ENCODE data around the gene FANCE.
"Not testable (repeated sequence)": the region's sequence is repeated elsewhere in the genome, so short reads cannot be mapped to it uniquely, and the experiment has no call there.

The FANCE gene

DNA sequence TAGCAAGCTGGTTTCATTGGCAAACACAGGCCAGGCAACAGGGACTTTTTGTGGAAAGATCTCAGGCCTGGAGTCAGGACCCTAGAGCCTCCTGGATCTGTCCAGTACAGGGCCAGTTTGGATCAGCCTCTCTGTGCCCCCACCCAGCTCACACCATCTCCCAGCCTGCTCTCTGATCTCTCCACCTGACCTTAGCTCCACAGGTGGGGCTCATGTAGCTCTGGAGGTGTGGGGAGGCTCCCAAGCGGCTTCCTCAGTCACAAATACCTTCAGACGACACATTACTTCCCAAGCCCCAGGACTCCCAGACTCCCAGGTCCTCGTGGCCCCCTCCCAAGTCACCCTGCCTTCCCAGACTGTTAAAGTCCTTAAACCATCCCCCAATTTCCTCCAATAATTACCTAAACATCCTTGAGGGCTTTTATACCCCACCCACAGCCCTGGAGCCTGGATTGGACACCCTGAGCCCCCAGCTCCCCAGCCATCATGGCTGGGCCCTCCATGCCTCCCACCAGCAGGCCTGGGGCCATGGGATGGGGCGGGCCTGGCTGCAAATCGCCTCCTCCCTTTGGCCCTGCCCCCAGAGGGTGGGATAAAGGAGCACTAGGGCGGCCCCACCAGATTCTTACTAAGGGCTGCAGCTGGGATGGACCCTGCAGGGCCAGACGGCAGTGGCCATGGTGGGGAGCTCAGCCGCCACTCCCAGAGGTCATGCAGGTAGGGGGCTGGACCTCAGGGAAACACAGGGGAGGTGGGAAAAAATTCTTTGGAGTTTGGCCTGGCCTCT lies 15.9 kb upstream of the FANCE start:
- Mint-ChIP-seq H3K27me3 (ENCODE audit: low read depth, poor library complexity) (peaks cover 7% of the 10 kb centered on the region), H3K9me3 (no peaks in the 10 kb centered on the region), H3K4me3 (no peak overlapping the region), H3K36me3 (ENCODE audit: low read depth) (no peaks in the 10 kb centered on the region), H3K4me1 (peaks cover 12% of the 10 kb centered on the region), H3K27ac (no peak overlapping the region)
- TF ChIP-seq, protein P1, sequence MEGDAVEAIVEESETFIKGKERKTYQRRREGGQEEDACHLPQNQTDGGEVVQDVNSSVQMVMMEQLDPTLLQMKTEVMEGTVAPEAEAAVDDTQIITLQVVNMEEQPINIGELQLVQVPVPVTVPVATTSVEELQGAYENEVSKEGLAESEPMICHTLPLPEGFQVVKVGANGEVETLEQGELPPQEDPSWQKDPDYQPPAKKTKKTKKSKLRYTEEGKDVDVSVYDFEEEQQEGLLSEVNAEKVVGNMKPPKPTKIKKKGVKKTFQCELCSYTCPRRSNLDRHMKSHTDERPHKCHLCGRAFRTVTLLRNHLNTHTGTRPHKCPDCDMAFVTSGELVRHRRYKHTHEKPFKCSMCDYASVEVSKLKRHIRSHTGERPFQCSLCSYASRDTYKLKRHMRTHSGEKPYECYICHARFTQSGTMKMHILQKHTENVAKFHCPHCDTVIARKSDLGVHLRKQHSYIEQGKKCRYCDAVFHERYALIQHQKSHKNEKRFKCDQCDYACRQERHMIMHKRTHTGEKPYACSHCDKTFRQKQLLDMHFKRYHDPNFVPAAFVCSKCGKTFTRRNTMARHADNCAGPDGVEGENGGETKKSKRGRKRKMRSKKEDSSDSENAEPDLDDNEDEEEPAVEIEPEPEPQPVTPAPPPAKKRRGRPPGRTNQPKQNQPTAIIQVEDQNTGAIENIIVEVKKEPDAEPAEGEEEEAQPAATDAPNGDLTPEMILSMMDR (IDR thresholded peaks at IDR 0.05) = no peak
- DNase-seq = no peak

DNA sequence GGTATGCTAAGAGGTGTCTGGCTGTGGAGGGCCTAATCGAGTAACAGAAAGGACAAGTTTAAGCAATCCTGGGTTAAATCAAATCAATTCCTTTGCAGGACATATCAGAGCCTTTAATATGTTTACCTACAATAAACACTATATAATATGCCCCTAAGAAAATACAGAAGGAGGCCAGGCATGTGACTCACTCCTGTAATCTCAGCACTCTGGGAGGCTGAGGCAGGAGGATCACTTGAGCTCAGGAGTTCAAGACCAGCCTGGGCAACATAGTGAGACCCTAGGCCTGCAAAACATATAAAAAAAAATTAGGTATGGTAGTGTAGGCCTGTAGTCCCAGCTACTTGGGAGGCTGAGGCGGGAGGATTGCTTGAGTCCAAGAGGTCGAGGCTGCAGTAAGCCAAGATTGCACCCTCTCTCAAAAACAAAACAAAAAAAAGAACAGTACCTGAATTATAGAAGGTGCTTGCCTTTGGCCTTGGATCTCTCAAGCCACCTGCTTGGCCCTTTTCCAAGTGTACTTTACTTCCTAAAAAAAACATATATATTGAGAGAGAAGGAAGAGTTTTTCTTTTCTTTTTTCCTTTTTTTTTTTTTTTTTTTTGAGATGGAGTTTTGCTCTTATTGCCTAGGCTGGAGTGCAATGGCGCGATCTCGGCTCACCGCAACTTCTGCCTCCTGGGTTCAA lies 13.6 kb upstream of the FANCE start:
- peaks cover 12% of the 10 kb centered on the region for H3K4me1 Mint-ChIP-seq

DNA sequence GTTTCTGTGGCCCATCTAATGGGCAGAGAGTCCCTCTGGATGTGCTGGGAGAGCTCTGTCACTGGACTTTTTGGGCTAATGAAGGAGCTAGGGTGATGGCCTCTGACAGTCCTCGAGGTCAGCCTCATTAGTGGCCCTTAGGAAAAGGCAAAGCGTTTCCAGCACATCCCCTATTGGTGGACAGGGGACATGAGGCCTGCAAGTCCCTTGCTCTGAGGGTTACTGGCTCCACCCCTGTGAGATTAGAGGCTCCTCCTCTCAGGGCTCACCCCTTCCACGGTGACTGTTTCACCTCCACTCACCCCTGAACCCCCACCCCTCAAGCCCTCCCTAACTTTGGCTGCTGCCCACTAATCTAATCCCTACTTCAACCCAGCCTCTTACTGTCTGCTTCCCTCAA lies 12.8 kb upstream of the FANCE start:
- DNase-seq = no peak
- no peaks in the 10 kb centered on the region for H3K9me3 Mint-ChIP-seq
- H3K4me3 Mint-ChIP-seq = no peak overlapping the region
- TF ChIP-seq, protein P1 (IDR thresholded peaks at IDR 0.05) = no peak
- H3K36me3 Mint-ChIP-seq (ENCODE audit: low read depth) = no peaks in the 10 kb centered on the region
- no peak overlapping the region for H3K27ac Mint-ChIP-seq
- peaks cover 7% of the 10 kb centered on the region for H3K27me3 Mint-ChIP-seq (ENCODE audit: low read depth, poor library complexity)
- peaks cover 12% of the 10 kb centered on the region for H3K4me1 Mint-ChIP-seq

More for the DNA sequence above, 13.6 kb upstream of the FANCE start:
- H3K36me3 Mint-ChIP-seq (ENCODE audit: low read depth); H3K9me3 Mint-ChIP-seq; H3K27ac Mint-ChIP-seq; H3K4me3 Mint-ChIP-seq; DNase-seq; H3K27me3 Mint-ChIP-seq (ENCODE audit: low read depth, poor library complexity): not testable (repeated sequence)

DNA sequence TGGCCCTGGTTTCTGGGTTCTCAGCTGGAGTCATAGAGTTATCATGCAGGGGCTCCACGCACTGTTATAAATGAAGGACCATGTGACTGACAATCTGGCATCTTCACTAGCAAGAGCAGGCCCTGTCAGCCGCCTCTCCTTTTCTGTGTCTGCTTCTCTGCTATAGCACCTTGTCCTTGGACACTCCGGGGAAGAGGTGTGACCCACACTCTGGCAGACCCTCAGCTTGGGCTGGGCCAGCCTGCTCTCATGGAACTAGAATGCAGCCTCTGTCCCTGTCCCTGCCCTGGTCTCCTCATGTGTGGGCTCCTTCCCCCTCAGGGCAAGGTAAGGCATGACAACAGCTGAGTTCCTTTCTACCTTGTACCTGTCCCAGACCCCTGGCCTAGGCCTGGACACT lies 10.9 kb upstream of the FANCE start:
- no peak overlapping the region for H3K4me3 Mint-ChIP-seq
- H3K9me3 Mint-ChIP-seq = no peaks in the 10 kb centered on the region
- H3K27me3 Mint-ChIP-seq (ENCODE audit: low read depth, poor library complexity) = no peaks in the 10 kb centered on the region
- TF ChIP-seq, protein P1 (IDR thresholded peaks at IDR 0.05) = no peak
- H3K36me3 Mint-ChIP-seq (ENCODE audit: low read depth) = no peaks in the 10 kb centered on the region
- no peak for DNase-seq
- no peak overlapping the region for H3K27ac Mint-ChIP-seq
- peaks cover 12% of the 10 kb centered on the region for H3K4me1 Mint-ChIP-seq

DNA sequence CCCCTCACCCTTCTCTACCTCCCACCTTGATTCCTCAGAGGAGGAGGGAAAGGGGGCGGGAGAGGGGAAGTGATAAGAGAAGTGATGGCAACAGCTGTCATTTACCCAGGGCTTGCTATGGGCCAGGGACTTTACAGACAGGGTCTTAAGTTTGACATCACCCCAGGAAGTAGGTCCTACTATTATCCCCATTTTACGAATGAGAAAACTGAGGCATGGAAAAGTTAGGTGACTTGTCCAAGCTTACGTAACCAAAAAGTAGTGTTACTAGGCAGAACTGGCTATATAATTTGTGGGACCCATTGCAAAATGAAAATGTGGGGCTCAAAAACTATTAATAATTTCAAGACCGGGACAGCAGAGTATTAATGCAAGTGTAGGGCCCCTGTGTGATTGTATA lies 10.5 kb upstream of the FANCE start:
- Mint-ChIP-seq H3K27me3 (ENCODE audit: low read depth, poor library complexity) (no peaks in the 10 kb centered on the region), H3K27ac (no peak overlapping the region), H3K36me3 (ENCODE audit: low read depth) (no peaks in the 10 kb centered on the region), H3K4me1 (peaks cover 12% of the 10 kb centered on the region), H3K4me3 (no peak overlapping the region), H3K9me3 (no peaks in the 10 kb centered on the region)
- no peak for DNase-seq
- TF ChIP-seq, protein P1 (IDR thresholded peaks at IDR 0.05) = no peak

DNA sequence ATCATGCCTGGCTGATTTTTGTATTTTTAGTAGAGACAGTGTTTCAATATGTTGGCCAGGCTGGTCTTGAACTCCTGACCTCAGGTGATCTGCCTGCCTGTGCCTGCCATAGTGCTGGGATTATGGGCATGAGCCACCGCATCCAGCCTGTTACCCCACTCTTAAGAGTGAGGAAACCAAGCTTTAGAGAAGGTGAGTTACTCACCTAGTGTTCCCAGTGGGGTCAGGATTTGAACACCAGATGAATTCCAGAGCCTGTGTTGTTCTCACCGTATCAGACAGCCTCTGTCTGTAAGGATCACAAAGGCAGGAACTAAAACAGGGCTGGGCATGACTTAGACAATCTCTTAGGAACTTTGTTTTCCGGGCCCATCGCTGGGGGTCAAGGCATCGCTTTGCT lies 9.4 kb upstream of the FANCE start:
- H3K4me3 Mint-ChIP-seq = no peak overlapping the region
- peaks cover 5% of the 10 kb centered on the region for H3K4me1 Mint-ChIP-seq
- H3K27me3 Mint-ChIP-seq (ENCODE audit: low read depth, poor library complexity) = no peaks in the 10 kb centered on the region
- no peak for DNase-seq
- TF ChIP-seq, protein P1 (IDR thresholded peaks at IDR 0.05) = no peak
- no peaks in the 10 kb centered on the region for H3K9me3 Mint-ChIP-seq
- no peak overlapping the region for H3K27ac Mint-ChIP-seq
- H3K36me3 Mint-ChIP-seq (ENCODE audit: low read depth) = no peaks in the 10 kb centered on the region
